Gastrocnemius medialis (tissue), 4 donors: ENCODE measurements around the gene CH25H.

Source experiments
- POLR2A ChIP-seq, 2 donors: fragments of 450-650 bp; IDR thresholded peaks; one replicate each; pipeline ENCODE4 v1.6.1; 2017; ENCODE audit warnings: antibody characterized with exemption in 2 of 2, mild to moderate bottlenecking in 2 of 2, moderate library complexity in 2 of 2
- TF ChIP-seq, protein P1 (sequence below), 5 experiments: fragments of 450-650 bp in 3 of 5; fragments of 200-600 bp in 2 of 5; sonication (generic) in 2 of 5; IDR thresholded peaks in 4 of 5; conservative IDR thresholded peaks in 1 of 5; 1 replicate in 4 of 5; 2 replicates in 1 of 5; pipeline ENCODE4 v1.5.1; 2016 to 2019; ENCODE audit warnings: antibody characterized with exemption in 5 of 5, mild to moderate bottlenecking in 3 of 5, moderate library complexity in 3 of 5

DNA sequence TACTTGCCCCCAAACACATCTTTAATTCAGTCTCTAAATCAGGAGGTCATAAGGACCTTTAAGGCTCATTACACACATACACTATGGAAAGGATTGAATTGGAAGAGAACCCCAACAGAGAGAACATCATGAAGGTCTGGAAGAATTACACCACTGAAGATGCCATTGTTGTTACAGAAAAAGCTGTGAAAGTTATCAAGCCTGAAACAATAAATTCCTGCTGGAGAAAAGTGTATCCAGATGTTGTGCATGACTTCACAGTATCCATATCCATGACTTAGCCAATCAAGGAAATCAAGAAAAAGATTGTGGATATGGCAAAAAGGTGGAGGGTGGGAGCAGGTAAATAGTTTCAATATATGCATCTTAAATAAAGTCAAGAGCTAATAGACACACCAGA is 30.7 kb upstream of the CH25H start:
- TF ChIP-seq, protein P1, sequence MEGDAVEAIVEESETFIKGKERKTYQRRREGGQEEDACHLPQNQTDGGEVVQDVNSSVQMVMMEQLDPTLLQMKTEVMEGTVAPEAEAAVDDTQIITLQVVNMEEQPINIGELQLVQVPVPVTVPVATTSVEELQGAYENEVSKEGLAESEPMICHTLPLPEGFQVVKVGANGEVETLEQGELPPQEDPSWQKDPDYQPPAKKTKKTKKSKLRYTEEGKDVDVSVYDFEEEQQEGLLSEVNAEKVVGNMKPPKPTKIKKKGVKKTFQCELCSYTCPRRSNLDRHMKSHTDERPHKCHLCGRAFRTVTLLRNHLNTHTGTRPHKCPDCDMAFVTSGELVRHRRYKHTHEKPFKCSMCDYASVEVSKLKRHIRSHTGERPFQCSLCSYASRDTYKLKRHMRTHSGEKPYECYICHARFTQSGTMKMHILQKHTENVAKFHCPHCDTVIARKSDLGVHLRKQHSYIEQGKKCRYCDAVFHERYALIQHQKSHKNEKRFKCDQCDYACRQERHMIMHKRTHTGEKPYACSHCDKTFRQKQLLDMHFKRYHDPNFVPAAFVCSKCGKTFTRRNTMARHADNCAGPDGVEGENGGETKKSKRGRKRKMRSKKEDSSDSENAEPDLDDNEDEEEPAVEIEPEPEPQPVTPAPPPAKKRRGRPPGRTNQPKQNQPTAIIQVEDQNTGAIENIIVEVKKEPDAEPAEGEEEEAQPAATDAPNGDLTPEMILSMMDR (IDR thresholded peaks at IDR 0.05 in 4 of 5, conservative IDR thresholded peaks at IDR 0.05 in 1 of 5) = no peak
- TF ChIP-seq POLR2A (IDR thresholded peaks at IDR 0.05) = no peak
